Fibroblast of lung (primary cell): ENCODE data around the gene PTRH1. TPM values are rescaled to one million over a fixed set of nuclear protein-coding genes. Genes with fewer than 3 reads are reported as not detected.

Source experiments
- DNase-seq, 2 donors: peaks; one replicate each; pipeline versions ENCODE4 v3.0.0 to v3.0.0-alpha.2; 2010; ENCODE audit warnings: low read depth in 2 of 2
- H2AFZ ChIP-seq: 2 replicates; pipeline ENCODE4 v1.5.1; 2012; ENCODE audit warnings: low read length, control low read depth, inconsistent platforms
- H3K27ac ChIP-seq: 2 replicates; pipeline ENCODE4 v1.5.1; 2011; ENCODE audit warnings: low read length, control low read depth; ENCODE audit not compliant: insufficient read depth
- H3K27me3 ChIP-seq: 2 replicates; pipeline ENCODE4 v1.5.1; 2011; ENCODE audit warnings: mild to moderate bottlenecking, low read length; ENCODE audit not compliant: control insufficient read depth, insufficient read depth
- H3K36me3 ChIP-seq: 2 replicates; pipeline ENCODE4 v1.5.1; 2011; ENCODE audit warnings: low read length; ENCODE audit not compliant: control insufficient read depth, insufficient read depth
- H3K4me1 ChIP-seq: 2 replicates; pipeline ENCODE4 v1.5.1; 2011; ENCODE audit warnings: low read length; ENCODE audit not compliant: control insufficient read depth, insufficient read depth; ENCODE audit errors: extremely low read depth
- H3K4me2 ChIP-seq: 2 replicates; pipeline ENCODE4 v1.5.1; 2011; ENCODE audit warnings: low read length, control low read depth; ENCODE audit not compliant: insufficient read depth; ENCODE audit errors: extremely low read depth
- H3K4me3 ChIP-seq, 4 experiments: fragments of 200-600 bp in 1 of 4; sonication (generic) in 1 of 4; replicated peaks in 1 of 4; 2 replicates each; pipeline ENCODE4 v1.5.1; 2011 to 2016; ENCODE audit warnings: low read length in 4 of 4, low read depth in 3 of 4, mild to moderate bottlenecking in 3 of 4, control low read depth in 2 of 4, inconsistent platforms in 1 of 4, mixed read lengths in 1 of 4; ENCODE audit not compliant: insufficient read depth in 1 of 4; ENCODE audit errors: control extremely low read depth in 1 of 4
- H3K79me2 ChIP-seq: 2 replicates; pipeline ENCODE4 v1.5.1; 2012; ENCODE audit warnings: mild to moderate bottlenecking, low read length, inconsistent platforms; ENCODE audit not compliant: control insufficient read depth, insufficient read depth
- H3K9ac ChIP-seq: 2 replicates; pipeline ENCODE4 v1.5.1; 2011; ENCODE audit warnings: mild to moderate bottlenecking, low read length, control low read depth; ENCODE audit not compliant: insufficient read depth
- H3K9me3 ChIP-seq: 2 replicates; pipeline ENCODE4 v1.5.1; 2012; ENCODE audit warnings: low read depth, low read length; ENCODE audit not compliant: control insufficient read depth, insufficient read depth
- H4K20me1 ChIP-seq: 2 replicates; pipeline ENCODE4 v1.5.1; 2011; ENCODE audit warnings: low read length; ENCODE audit not compliant: control insufficient read depth, insufficient read depth; ENCODE audit errors: extremely low read depth
- EZH2 ChIP-seq: IDR thresholded peaks from 2 replicates; pipeline ENCODE4 v1.5.1; 2012; ENCODE audit warnings: low read length, control low read depth, mild to moderate bottlenecking; ENCODE audit errors: missing control alignments
- polyA plus RNA-seq, 2 donors: library from polyadenylated mRNA; depleted of rRNA in 1 of 2; stranded (reverse) in 1 of 2; unstranded in 1 of 2; fragments of >200 nt; gene quantifications; 2 replicates each; pipeline ENCODE4 v1.2.1, GENCODE V29; 2011 to 2012; ENCODE audit warnings: missing spikeins in 1 of 2
- total RNA-seq: library from RNA; depleted of rRNA; stranded (reverse); fragments of >200 nt; gene quantifications from 2 replicates; pipeline ENCODE4 v1.2.1, GENCODE V29; 2014
- TF ChIP-seq, protein P1 (sequence below), 2 donors: IDR thresholded peaks in 1 of 2; conservative IDR thresholded peaks in 1 of 2; 1 replicate in 1 of 2; 2 replicates in 1 of 2; pipeline ENCODE4 v1.5.1; 2011 to 2012; ENCODE audit warnings: low read length in 2 of 2, control low read depth in 1 of 2, inconsistent platforms in 1 of 2, low read depth in 1 of 2, mild to moderate bottlenecking in 1 of 2

PTRH1 gene
- total and polyA plus RNA-seq, 2 donors (not counting 1 experiment from before 2014, with no cell fraction given): 4.9 to 26.1 TPM

DNA sequence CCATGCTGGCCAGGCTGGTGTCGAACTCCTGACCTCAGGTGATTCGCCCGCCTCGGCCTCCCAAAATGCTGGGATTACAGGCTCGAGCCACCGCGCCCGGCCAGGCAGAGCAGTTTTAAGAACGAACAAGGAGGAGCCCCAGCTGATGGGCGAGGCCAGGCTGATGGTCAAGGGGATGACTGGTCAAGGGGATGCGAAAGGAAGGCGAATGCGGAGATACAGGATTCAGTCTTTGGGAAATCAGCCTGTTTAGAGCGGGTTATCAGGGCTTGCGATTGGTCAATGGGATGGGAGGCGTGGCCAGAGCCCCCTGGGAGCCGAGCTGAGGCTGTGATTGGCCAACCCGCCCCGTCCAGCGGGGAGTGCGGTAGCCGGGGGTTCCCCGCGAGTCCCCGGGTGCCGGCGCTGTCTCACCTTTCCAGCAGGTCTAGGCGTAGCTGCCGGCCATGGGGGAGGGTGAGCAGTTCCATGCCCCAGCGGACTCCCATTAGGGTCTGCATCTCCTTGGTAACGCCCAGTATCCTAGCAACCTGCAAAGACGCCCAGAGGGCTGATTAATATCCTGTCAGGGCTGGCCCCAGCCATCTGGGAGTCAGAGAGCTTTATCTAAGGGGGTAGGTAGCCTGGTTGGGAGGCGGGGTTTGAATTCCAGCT is 27.1 kb upstream of the PTRH1 start:
- Histone ChIP-seq H4K20me1 (no peaks in the 10 kb centered on the region), H2AFZ (no peak overlapping the region), H3K79me2 (no peaks in the 10 kb centered on the region), H3K4me2 (no peak overlapping the region), H3K4me1 (peaks cover 9% of the 10 kb centered on the region), H3K4me3 (peak overlapping the region in 1 of 4 experiments; percentile 28), H3K36me3 (no peaks in the 10 kb centered on the region), H3K27me3 (peaks cover 3% of the 10 kb centered on the region), H3K9ac (no peak overlapping the region), H3K27ac (no peak overlapping the region), H3K9me3 (no peaks in the 10 kb centered on the region)
- TF ChIP-seq, protein P1, sequence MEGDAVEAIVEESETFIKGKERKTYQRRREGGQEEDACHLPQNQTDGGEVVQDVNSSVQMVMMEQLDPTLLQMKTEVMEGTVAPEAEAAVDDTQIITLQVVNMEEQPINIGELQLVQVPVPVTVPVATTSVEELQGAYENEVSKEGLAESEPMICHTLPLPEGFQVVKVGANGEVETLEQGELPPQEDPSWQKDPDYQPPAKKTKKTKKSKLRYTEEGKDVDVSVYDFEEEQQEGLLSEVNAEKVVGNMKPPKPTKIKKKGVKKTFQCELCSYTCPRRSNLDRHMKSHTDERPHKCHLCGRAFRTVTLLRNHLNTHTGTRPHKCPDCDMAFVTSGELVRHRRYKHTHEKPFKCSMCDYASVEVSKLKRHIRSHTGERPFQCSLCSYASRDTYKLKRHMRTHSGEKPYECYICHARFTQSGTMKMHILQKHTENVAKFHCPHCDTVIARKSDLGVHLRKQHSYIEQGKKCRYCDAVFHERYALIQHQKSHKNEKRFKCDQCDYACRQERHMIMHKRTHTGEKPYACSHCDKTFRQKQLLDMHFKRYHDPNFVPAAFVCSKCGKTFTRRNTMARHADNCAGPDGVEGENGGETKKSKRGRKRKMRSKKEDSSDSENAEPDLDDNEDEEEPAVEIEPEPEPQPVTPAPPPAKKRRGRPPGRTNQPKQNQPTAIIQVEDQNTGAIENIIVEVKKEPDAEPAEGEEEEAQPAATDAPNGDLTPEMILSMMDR (conservative IDR thresholded peaks at IDR 0.05 in 1 of 2, IDR thresholded peaks at IDR 0.05 in 1 of 2; ENCODE audit: low read depth in 1 of 2, low read length in 2 of 2): no peak
- TF ChIP-seq EZH2: no peak
- peak; percentile 48 to 76 for DNase-seq

DNA sequence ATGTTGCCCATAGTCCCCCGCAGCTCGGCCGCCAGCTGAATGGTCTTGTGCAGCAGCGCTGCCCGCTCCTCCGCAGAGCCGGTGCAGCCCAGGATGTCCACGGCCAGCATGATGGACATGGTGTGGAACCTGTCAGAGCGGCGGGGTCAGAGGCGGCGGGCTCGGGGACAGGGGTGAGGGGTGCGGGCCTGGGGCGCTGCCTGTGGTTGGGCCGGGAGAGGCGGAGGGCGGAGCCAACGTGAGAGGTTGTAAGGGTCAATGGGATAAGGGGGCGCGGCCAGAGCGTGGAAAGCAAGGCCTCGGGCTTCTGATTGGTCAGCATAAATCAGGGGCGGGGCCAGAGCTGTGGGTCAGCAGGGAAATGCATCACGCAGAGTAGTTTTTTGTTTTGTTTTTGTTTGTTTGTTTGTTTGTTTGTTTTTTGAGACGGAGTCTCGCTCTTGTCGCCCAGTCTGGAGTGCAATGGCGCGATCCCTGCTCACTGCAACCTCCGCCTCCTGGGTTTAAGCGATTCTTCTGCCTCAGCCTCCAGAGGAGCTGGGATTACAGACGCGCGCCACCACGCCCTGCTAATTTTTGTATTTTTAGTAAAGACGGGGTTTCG is 26.5 kb upstream of the PTRH1 start:
- H3K36me3 ChIP-seq: no peaks in the 10 kb centered on the region
- no peaks in the 10 kb centered on the region for H3K27me3 ChIP-seq
- no peak overlapping the region for H3K27ac ChIP-seq
- H3K9me3 ChIP-seq: no peaks in the 10 kb centered on the region
- H3K4me1 ChIP-seq: peaks cover 9% of the 10 kb centered on the region
- DNase-seq: peak; percentile 19 to 39
- no peak overlapping the region for H3K4me2 ChIP-seq
- TF ChIP-seq EZH2: no peak
- TF ChIP-seq, protein P1 (conservative IDR thresholded peaks at IDR 0.05 in 1 of 2, IDR thresholded peaks at IDR 0.05 in 1 of 2; ENCODE audit: low read depth in 1 of 2, low read length in 2 of 2): no peak
- H2AFZ ChIP-seq: no peak overlapping the region
- peak overlapping the region in 1 of 4 experiments; percentile 28 for H3K4me3 ChIP-seq
- H3K9ac ChIP-seq: no peak overlapping the region
- no peaks in the 10 kb centered on the region for H3K79me2 ChIP-seq
- no peaks in the 10 kb centered on the region for H4K20me1 ChIP-seq

DNA sequence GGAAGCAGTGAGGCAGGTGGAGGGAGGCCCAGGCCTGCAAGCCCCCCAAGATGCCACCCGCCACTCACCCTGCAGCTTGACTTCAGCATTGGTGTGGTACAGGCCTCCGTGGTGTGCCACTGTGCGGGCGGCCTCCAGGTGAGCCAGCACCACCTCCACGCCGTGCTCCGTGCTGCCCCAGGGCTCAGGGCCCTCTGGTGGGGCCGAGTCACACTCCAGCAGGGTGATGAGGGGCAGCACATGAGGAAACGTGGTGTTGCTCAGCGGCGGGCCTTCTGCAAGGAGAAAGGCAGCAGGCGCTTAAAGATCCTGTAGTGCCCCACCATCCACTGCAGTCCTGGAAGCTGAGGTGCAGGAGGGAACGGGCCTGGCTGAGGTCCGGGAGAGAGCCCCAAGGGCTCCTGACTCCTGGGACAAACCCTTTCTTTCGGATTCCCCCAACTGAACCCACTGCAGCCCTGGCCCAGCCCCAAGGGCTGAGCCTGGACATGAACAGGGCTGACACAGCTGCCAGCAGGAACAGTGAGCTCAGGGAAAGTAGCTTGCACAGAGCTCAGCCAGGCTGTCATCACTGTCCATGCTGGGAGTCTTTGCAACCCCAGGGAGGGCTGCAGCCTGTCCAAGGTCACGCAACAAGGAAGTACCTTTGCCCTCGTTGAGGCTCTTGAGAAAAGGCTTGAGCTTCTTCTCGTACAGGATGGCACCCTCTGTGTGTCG is 24.3 kb upstream of the PTRH1 start:
- Histone ChIP-seq H3K4me3 (no peak overlapping the region), H3K36me3 (no peaks in the 10 kb centered on the region), H3K79me2 (no peaks in the 10 kb centered on the region), H3K27ac (peak overlapping the region; percentile 30), H3K9me3 (no peaks in the 10 kb centered on the region), H3K9ac (no peak overlapping the region), H3K27me3 (no peaks in the 10 kb centered on the region), H3K4me1 (peaks cover 13% of the 10 kb centered on the region), H3K4me2 (no peak overlapping the region), H4K20me1 (no peaks in the 10 kb centered on the region), H2AFZ (no peak overlapping the region)
- TF ChIP-seq, protein P1 (conservative IDR thresholded peaks at IDR 0.05 in 1 of 2, IDR thresholded peaks at IDR 0.05 in 1 of 2; ENCODE audit: low read depth in 1 of 2, low read length in 2 of 2): no peak
- no peak for TF ChIP-seq EZH2
- DNase-seq: no peak
